Activated gamma-delta T cell treated with Interleukin-2 at 50 U/mL for 16 hours (primary cell): ENCODE results near the gene PXT1.

Experiments
- DNase-seq: peaks from one replicate; pipeline ENCODE4 v3.0.0-alpha.2; 2020

The PXT1 gene

GRCh38 chr6:36387440-36388303 lies 55.0 kb downstream of the PXT1 start, which contains the start of gene ETV7:
TSS of gene ETV7 (minus strand) at chr6:36387669. CDS start at chr6:36387541, 128 bp downstream.
- DNase-seq, result no peak

- DNase-seq, result no peak
Measured at GRCh38 chr6:36386495-36387439, 55.9 kb downstream of the PXT1 start.

- no peak for DNase-seq
Measured at GRCh38 chr6:36384095-36384494, 58.6 kb downstream of the PXT1 start.

GRCh38 chr6:36383606-36384005 lies 59.0 kb downstream of the PXT1 start:
- no peak for DNase-seq

GRCh38 chr6:36382976-36383375 lies 59.7 kb downstream of the PXT1 start:
- no peak for DNase-seq

- no peak for DNase-seq
Measured at GRCh38 chr6:36381502-36382389, 60.9 kb downstream of the PXT1 start.

- no peak for DNase-seq
Measured at GRCh38 chr6:36380166-36380565, 62.5 kb downstream of the PXT1 start.

GRCh38 chr6:36378936-36379335 lies 63.7 kb downstream of the PXT1 start:
- DNase-seq, result no peak

- no peak for DNase-seq
Measured at GRCh38 chr6:36378243-36378920, 64.3 kb downstream of the PXT1 start.

- DNase-seq, result no peak
Measured at GRCh38 chr6:36377594-36377993, 65.1 kb downstream of the PXT1 start.

GRCh38 chr6:36376742-36377141 lies 65.9 kb downstream of the PXT1 start:
- no peak for DNase-seq

- no peak for DNase-seq
Measured at GRCh38 chr6:36376183-36376582, 66.5 kb downstream of the PXT1 start.

GRCh38 chr6:36375644-36376155 lies 67.0 kb downstream of the PXT1 start:
- no peak for DNase-seq

GRCh38 chr6:36374972-36375371 lies 67.7 kb downstream of the PXT1 start:
- DNase-seq, result no peak

- DNase-seq, result no peak
Measured at GRCh38 chr6:36374194-36374593, 68.5 kb downstream of the PXT1 start.

GRCh38 chr6:36373368-36374019 lies 69.2 kb downstream of the PXT1 start:
- DNase-seq, result no peak

- no peak for DNase-seq
Measured at GRCh38 chr6:36372088-36372487, 70.6 kb downstream of the PXT1 start.

- no peak for DNase-seq
Measured at GRCh38 chr6:36371211-36371610, 71.4 kb downstream of the PXT1 start.

GRCh38 chr6:36370638-36371037 lies 72.0 kb downstream of the PXT1 start:
- DNase-seq, result no peak

GRCh38 chr6:36368921-36369865 lies 73.5 kb downstream of the PXT1 start:
- no peak for DNase-seq
